NCI-H187 treated with DMSO at 0.1 percent for 48 hours (cell line): Measurements from ENCODE around the gene SF3B1.

Experiments
- DNase-seq: peaks from one replicate; lab custom pipeline; 2025; lab: John Stamatoyannopoulos, UW

SF3B1 gene

GRCh38 chr2:197340591-197340990 lies 94.2 kb downstream of the SF3B1 start:
- no peak for DNase-seq
